GM12878 (cell line): ENCODE data around the gene SEMA3B. TPM values are rescaled to one million over a fixed set of nuclear protein-coding genes. Genes with fewer than 3 reads are reported as not detected.
A peak's percentile ranks its signal among the peaks of the same experiment; 100 is the strongest.

ENCODE experiments used
- ATAC-seq: fragments of 200-7000 bp; cut with Tn5 transposase; 3 replicates; pipeline ENCODE4 v1.9.1; 2020; ENCODE audit warnings: mild to moderate bottlenecking, moderate library complexity
- BruUV-seq: library from RNA; stranded (reverse); fragments of 400-500 nt; replicated peaks from 2 replicates; lab custom pipeline; 2021; lab: Mats Ljungman, UMichigan
- CTCF ChIA-PET: fragments of 300-600 bp; sonication (Branson Sonifier 250); formaldehyde crosslinking; extraction: SDS; loops from one replicate; lab custom pipeline; 2021; ENCODE audit warnings: inconsistent platforms; lab: Yijun Ruan, JAX
- POLR2A ChIA-PET: fragments of 350-600 bp; formaldehyde crosslinking; extraction: SDS; loops from one replicate; lab custom pipeline; 2021; ENCODE audit warnings: inconsistent platforms; lab: Charles Lee
- RAD21 ChIA-PET: fragments of 300-600 bp; sonication (Branson Sonifier 250); formaldehyde crosslinking; loops from one replicate; lab custom pipeline; 2023; ENCODE audit warnings: antibody characterized with exemption; ENCODE audit not compliant: unreplicated experiment; lab: Charles Lee
- SMC1A ChIA-PET: fragments of 300-600 bp; sonication (Branson Sonifier 250); formaldehyde crosslinking; loops from one replicate; lab custom pipeline; 2023; ENCODE audit not compliant: unreplicated experiment, uncharacterized antibody; lab: Charles Lee
- DNase-seq: peaks from one replicate; pipeline ENCODE4 v3.0.0-alpha.2; 2011; ENCODE audit warnings: low read depth, low spot score
- FAIRE-seq: peaks from 3 replicates; lab custom pipeline; 2011; peaks lifted over from hg19 to GRCh38; lab: Jason Lieb, UNC
- H2AFZ ChIP-seq: 2 replicates; pipeline ENCODE4 v1.6.0; 2011; ENCODE audit warnings: low read depth, low read length, control low read depth; ENCODE audit not compliant: control insufficient read depth
- H3K27ac ChIP-seq: 2 replicates; pipeline ENCODE4 v1.5.1; 2011; ENCODE audit warnings: control low read depth; ENCODE audit not compliant: control insufficient read depth, insufficient read depth
- H3K27me3 ChIP-seq, 2 experiments: replicated peaks in 1 of 2; 2 replicates each; pipeline versions ENCODE4 v1.6.0 to v1.6.1; 2011; ENCODE audit warnings: low read length in 1 of 2; ENCODE audit not compliant: control insufficient read depth in 2 of 2, insufficient read depth in 2 of 2
- H3K36me3 ChIP-seq, 2 experiments: 2 replicates each; pipeline ENCODE4 v1.5.1; 2011; ENCODE audit warnings: low read length in 1 of 2; ENCODE audit not compliant: control insufficient read depth in 2 of 2, insufficient read depth in 2 of 2
- H3K4me1 ChIP-seq: 2 replicates; pipeline ENCODE4 v1.6.1; 2011; ENCODE audit warnings: mild to moderate bottlenecking, low read length, moderate library complexity, mixed read lengths; ENCODE audit not compliant: control insufficient read depth, insufficient read depth
- H3K4me2 ChIP-seq: 2 replicates; pipeline ENCODE4 v1.6.0; 2011; ENCODE audit warnings: control low read depth; ENCODE audit not compliant: control insufficient read depth, insufficient read depth
- H3K4me3 ChIP-seq: fragments of 200-600 bp; sonication (generic); 2 replicates; pipeline ENCODE4 v1.5.1; 2016
- H3K79me2 ChIP-seq: 2 replicates; pipeline ENCODE4 v1.6.0; 2011; ENCODE audit warnings: low read length; ENCODE audit not compliant: control insufficient read depth, insufficient read depth
- H3K9ac ChIP-seq: 2 replicates; pipeline ENCODE4 v1.8.0; 2011; ENCODE audit warnings: low read length, control low read depth, mixed read lengths; ENCODE audit not compliant: control insufficient read depth, insufficient read depth
- H3K9me3 ChIP-seq: replicated peaks from 3 replicates; pipeline ENCODE4 v1.5.1; 2011; ENCODE audit warnings: mild to moderate bottlenecking, low read length; ENCODE audit not compliant: control insufficient read depth, insufficient read depth
- H4K20me1 ChIP-seq: 2 replicates; pipeline ENCODE4 v1.6.0; 2011; ENCODE audit not compliant: control insufficient read depth, insufficient read depth
- BHLHE40 ChIP-seq, 2 experiments: fragments of 450-650 bp in 1 of 2; IDR thresholded peaks; 2 replicates each; pipeline ENCODE4 v1.6.1; 2011 to 2017; ENCODE audit warnings: low read depth in 2 of 2, borderline replicate concordance in 1 of 2, improper control_type of control experiment in 1 of 2, low read length in 1 of 2, mild to moderate bottlenecking in 1 of 2
- CBX5 ChIP-seq: sonication (generic); IDR thresholded peaks from 2 replicates; pipeline ENCODE4 v1.6.1; 2016; ENCODE audit warnings: low read depth, moderate library complexity, mild to moderate bottlenecking, inconsistent platforms
- CREB1 ChIP-seq: IDR thresholded peaks from 2 replicates; pipeline ENCODE4 v1.6.1; 2012; ENCODE audit warnings: low read depth, mild to moderate bottlenecking, inconsistent platforms
- CREM ChIP-seq: IDR thresholded peaks from 2 replicates; pipeline ENCODE4 v1.6.1; 2014; ENCODE audit warnings: antibody characterized with exemption, low read depth
- NBN ChIP-seq: fragments of 450-650 bp; IDR thresholded peaks from 2 replicates; pipeline ENCODE4 v1.6.1; 2016
- NFIC ChIP-seq: IDR thresholded peaks from 2 replicates; pipeline ENCODE4 v1.6.1; 2012; ENCODE audit warnings: low read depth, mild to moderate bottlenecking, inconsistent platforms, low read length, moderate library complexity
- NFXL1 ChIP-seq: fragments of 450-650 bp; IDR thresholded peaks from 2 replicates; pipeline ENCODE4 v1.6.1; 2017; ENCODE audit warnings: antibody characterized with exemption, mild to moderate bottlenecking, borderline replicate concordance
- PML ChIP-seq: IDR thresholded peaks from 2 replicates; pipeline ENCODE4 v1.6.1; 2012; ENCODE audit warnings: low read length, inconsistent platforms
- POLR2A ChIP-seq: IDR thresholded peaks from 2 replicates; pipeline ENCODE4 v1.6.1; 2011; ENCODE audit warnings: low read depth, mild to moderate bottlenecking, low read length
- RFX5 ChIP-seq: IDR thresholded peaks from 2 replicates; pipeline ENCODE4 v1.6.1; 2011; ENCODE audit warnings: low read depth, low read length, improper control_type of control experiment
- SIN3A ChIP-seq: IDR thresholded peaks from 2 replicates; pipeline ENCODE4 v1.6.1; 2012; ENCODE audit warnings: low read depth, low read length, improper control_type of control experiment
- SP1 ChIP-seq: IDR thresholded peaks from one replicate; pipeline ENCODE4 v1.6.1; 2011; ENCODE audit warnings: low read depth, low read length
- SPI1 ChIP-seq: IDR thresholded peaks from 2 replicates; pipeline ENCODE4 v1.6.1; 2011; ENCODE audit warnings: low read depth, mild to moderate bottlenecking, low read length, moderate library complexity, borderline replicate concordance; ENCODE audit not compliant: insufficient read depth
- TARDBP ChIP-seq: IDR thresholded peaks from 2 replicates; pipeline ENCODE4 v1.6.1; 2016; ENCODE audit warnings: borderline replicate concordance
- WGBS: methylation state at CpG from one replicate; pipeline ENCODE4 v1.1.6; 2016; ENCODE audit warnings: low lambda C conversion rate; ENCODE audit not compliant: insufficient replicate concordance, insufficient coverage; ENCODE audit errors: missing lambda C conversion rate; 5-methylcytosine and 5-hydroxymethylcytosine counted together
- in situ Hi-C: fragments of 300-500 bp; cut with MboI; formaldehyde crosslinking; loops from 9 replicates; pipeline ENCODE4 v1.14.3; 2018; ENCODE audit warnings: mixed read lengths
- intact Hi-C: fragments of 100-400 bp; cut with micrococcal nuclease; formaldehyde crosslinking; loops from one replicate; pipeline ENCODE4 v1.14.2; 2022; ENCODE audit not compliant: unreplicated experiment
- polyA plus RNA-seq, 11 experiments: library from polyadenylated mRNA; depleted of rRNA in 4 of 11; unstranded in 6 of 11; stranded (reverse) in 5 of 11; fragments of >200 nt; fragmentation: Nextera tagmentation in 4 of 11; fragmentation: Illumina TruSeq in 1 of 11; extraction: Ambion mirVana in 4 of 11; extraction: Trizol in 1 of 11; gene quantifications; 1 replicate in 1 of 11; 2 replicates in 10 of 11; pipeline versions ENCODE4 v1.2.1 to v1.2.3, GENCODE V29; 2011 to 2016; ENCODE audit warnings: inconsistent platforms in 2 of 11, missing spikeins in 2 of 11, low read depth in 1 of 11
- total RNA-seq, 4 experiments: library from RNA; depleted of rRNA in 3 of 4; stranded (reverse); fragments of >200 nt in 3 of 4; fragmentation: Illumina TruSeq in 1 of 4; extraction: Trizol in 1 of 4; gene quantifications; 2 replicates each; pipeline versions ENCODE4 v1.2.1 to v1.2.3, GENCODE V29; 2013 to 2021
- TF ChIP-seq, protein P1 (sequence below): fragments of 450-650 bp; IDR thresholded peaks from 2 replicates; pipeline ENCODE4 v1.6.1; 2017; ENCODE audit warnings: low read depth, mild to moderate bottlenecking, moderate library complexity
- TF ChIP-seq, protein P2 (sequence below): fragments of 150-350 bp; IDR thresholded peaks from 2 replicates; pipeline ENCODE4 v1.6.1; 2016; ENCODE audit warnings: low read depth, low read length
- TF ChIP-seq, protein P3 (sequence below): fragments of 450-650 bp; conservative IDR thresholded peaks from 2 replicates; pipeline ENCODE4 v1.6.1; 2017; ENCODE audit warnings: mild to moderate bottlenecking, moderate library complexity

SEMA3B gene
- total and polyA plus RNA-seq, 10 of the 15 experiments (the other 5 are each of a cell fraction or from before 2014, with no cell fraction given) = 0.06 to 0.59 (median 0.14) TPM; not detected in 2

DNA sequence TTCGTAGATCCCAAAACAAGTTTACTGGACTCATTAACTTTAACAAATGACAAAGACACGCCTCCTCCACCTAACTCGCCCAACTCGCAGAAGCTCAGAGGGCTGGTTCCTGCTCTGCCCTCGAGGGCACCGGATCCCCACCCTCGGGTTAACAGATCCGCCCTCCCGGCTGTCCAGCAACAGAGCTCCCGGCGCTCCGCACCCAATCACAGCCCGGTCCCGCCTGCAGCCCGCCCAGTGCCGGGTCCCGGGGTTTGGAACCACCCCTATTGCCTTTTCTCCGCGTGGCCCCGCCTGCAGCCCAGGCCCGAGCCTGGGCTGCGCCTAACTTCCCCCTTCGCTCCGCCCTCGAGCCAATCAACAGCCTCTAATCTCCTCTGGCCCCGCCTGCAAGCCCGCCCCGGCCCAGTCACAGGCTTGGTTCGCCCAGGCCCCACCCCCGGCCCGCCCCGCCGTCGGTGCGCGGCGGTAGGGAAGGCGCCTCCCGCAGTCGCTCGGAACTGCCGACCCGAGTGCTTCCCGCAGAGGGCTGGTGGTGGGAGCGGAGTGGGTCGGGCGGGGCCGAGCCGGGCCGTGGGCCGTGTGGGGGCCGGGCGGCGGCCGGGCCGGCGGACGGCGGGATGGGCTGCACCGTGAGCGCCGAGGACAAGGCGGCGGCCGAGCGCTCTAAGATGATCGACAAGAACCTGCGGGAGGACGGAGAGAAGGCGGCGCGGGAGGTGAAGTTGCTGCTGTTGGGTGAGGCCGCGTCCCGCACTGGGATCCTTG lies 33.0 kb upstream of the SEMA3B start, which contains the start of gene GNAI2:
TSS of gene GNAI2 (plus strand) at position 489 of the 768 bp plus-strand sequence. CDS start at position 621, 132 bp downstream.
- ChIA-PET RAD21 (interaction anchor here (0.7 to 2.4 kb wide), 7 partner anchors 8 to 102 kb away, joined by 3 to 19 read pairs (median 5); no protein-coding TSS in a partner anchor), CTCF (interaction anchor here (0.6 to 3.9 kb wide), 11 partner anchors 8 to 1447 kb away, joined by 3 to 29 read pairs (median 4); partner anchors contain the start of genes HYAL3 and NAA80), SMC1A (interaction anchor here (0.7 to 1.5 kb wide), 4 partner anchors 10 to 100 kb away, joined by 3 to 8 read pairs (median 6); no protein-coding TSS in a partner anchor), POLR2A (interaction anchor here (0.6 to 4.0 kb wide), 14 partner anchors 7 to 791 kb away, joined by 3 to 38 read pairs (median 4); partner anchors contain the start of genes HYAL3, IFRD2 and NAA80)
- peak within 1 kb of the TSS; percentile 73 for H2AFZ ChIP-seq
- peak within 1 kb of the TSS; percentile 90 for H3K9ac ChIP-seq
- H3K4me1 ChIP-seq = peaks cover 14% of the 10 kb centered on the region
- peak within 1 kb of the TSS; percentile 91 for H3K27ac ChIP-seq
- DNase-seq = peak; percentile 91
- ATAC-seq = peak; percentile 93
- in situ Hi-C loops (no loop called here), intact Hi-C loops (loop anchor here (1.0 to 5.0 kb wide), 2 partner anchors 56 to 101 kb away; partner anchors contain the start of gene IFRD2)
- H3K9me3 ChIP-seq = no peaks in the 10 kb centered on the region
- H4K20me1 ChIP-seq = 0 out of 2 replicates have a peak, but pooled peaks cover 5% of the 10 kb centered on the region
- peaks cover 47% of the 10 kb centered on the region for H3K79me2 ChIP-seq
- peak; percentile 100 for FAIRE-seq
- peak within 1 kb of the TSS; percentile 83 for H3K4me2 ChIP-seq
- H3K27me3 ChIP-seq = no peaks in the 10 kb centered on the region
- WGBS = 1% methylated on average over 41 of the region's 75 CpGs
- H3K4me3 ChIP-seq = peak within 1 kb of the TSS; percentile 100
- BruUV-seq = no TSS peak
- no peaks in the 10 kb centered on the region; a peak in 2 of 4 replicates for H3K36me3 ChIP-seq
- TF ChIP-seq POLR2A (peak; percentile 94), BHLHE40 (IDR thresholded peaks at IDR 0.05; ENCODE audit: borderline replicate concordance in 1 of 2, low read depth in 2 of 2, low read length in 1 of 2) (peak; percentile 8 to 37; a peak in 2 of 4 replicates), SPI1 (no peak), TARDBP (no peak), CREB1 (0 out of 2 replicates have a peak, but pooled peaks have one; percentile 35), NFXL1 (no peak; the same call in 1 of the 2 replicates), CBX5 (no peak), CREM (no peak), RFX5 (peak; percentile 74), SIN3A (peak; percentile 43), PML (0 out of 2 replicates have a peak, but pooled peaks have one; percentile 30), NFIC (no peak), SP1 (peak; percentile 88), NBN (no peak)
- TF ChIP-seq, protein P1, sequence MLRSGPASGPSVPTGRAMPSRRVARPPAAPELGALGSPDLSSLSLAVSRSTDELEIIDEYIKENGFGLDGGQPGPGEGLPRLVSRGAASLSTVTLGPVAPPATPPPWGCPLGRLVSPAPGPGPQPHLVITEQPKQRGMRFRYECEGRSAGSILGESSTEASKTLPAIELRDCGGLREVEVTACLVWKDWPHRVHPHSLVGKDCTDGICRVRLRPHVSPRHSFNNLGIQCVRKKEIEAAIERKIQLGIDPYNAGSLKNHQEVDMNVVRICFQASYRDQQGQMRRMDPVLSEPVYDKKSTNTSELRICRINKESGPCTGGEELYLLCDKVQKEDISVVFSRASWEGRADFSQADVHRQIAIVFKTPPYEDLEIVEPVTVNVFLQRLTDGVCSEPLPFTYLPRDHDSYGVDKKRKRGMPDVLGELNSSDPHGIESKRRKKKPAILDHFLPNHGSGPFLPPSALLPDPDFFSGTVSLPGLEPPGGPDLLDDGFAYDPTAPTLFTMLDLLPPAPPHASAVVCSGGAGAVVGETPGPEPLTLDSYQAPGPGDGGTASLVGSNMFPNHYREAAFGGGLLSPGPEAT = no peak; the same call in 1 of the 2 replicates
- TF ChIP-seq, protein P2, sequence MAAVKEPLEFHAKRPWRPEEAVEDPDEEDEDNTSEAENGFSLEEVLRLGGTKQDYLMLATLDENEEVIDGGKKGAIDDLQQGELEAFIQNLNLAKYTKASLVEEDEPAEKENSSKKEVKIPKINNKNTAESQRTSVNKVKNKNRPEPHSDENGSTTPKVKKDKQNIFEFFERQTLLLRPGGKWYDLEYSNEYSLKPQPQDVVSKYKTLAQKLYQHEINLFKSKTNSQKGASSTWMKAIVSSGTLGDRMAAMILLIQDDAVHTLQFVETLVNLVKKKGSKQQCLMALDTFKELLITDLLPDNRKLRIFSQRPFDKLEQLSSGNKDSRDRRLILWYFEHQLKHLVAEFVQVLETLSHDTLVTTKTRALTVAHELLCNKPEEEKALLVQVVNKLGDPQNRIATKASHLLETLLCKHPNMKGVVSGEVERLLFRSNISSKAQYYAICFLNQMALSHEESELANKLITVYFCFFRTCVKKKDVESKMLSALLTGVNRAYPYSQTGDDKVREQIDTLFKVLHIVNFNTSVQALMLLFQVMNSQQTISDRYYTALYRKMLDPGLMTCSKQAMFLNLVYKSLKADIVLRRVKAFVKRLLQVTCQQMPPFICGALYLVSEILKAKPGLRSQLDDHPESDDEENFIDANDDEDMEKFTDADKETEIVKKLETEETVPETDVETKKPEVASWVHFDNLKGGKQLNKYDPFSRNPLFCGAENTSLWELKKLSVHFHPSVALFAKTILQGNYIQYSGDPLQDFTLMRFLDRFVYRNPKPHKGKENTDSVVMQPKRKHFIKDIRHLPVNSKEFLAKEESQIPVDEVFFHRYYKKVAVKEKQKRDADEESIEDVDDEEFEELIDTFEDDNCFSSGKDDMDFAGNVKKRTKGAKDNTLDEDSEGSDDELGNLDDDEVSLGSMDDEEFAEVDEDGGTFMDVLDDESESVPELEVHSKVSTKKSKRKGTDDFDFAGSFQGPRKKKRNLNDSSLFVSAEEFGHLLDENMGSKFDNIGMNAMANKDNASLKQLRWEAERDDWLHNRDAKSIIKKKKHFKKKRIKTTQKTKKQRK = no peak
- TF ChIP-seq, protein P3, sequence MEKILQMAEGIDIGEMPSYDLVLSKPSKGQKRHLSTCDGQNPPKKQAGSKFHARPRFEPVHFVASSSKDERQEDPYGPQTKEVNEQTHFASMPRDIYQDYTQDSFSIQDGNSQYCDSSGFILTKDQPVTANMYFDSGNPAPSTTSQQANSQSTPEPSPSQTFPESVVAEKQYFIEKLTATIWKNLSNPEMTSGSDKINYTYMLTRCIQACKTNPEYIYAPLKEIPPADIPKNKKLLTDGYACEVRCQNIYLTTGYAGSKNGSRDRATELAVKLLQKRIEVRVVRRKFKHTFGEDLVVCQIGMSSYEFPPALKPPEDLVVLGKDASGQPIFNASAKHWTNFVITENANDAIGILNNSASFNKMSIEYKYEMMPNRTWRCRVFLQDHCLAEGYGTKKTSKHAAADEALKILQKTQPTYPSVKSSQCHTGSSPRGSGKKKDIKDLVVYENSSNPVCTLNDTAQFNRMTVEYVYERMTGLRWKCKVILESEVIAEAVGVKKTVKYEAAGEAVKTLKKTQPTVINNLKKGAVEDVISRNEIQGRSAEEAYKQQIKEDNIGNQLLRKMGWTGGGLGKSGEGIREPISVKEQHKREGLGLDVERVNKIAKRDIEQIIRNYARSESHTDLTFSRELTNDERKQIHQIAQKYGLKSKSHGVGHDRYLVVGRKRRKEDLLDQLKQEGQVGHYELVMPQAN = peak; percentile 88
